NB4 (cell line): ENCODE results near the gene LYVE1.

ENCODE experiments used
- DNase-seq: peaks from one replicate; pipeline ENCODE4 v3.0.0; 2010; ENCODE audit warnings: low read depth
- H3K4me3 ChIP-seq: one replicate; pipeline ENCODE4 v1.5.1; 2011; ENCODE audit warnings: mild to moderate bottlenecking, low read depth, low read length, moderate library complexity
- MYC ChIP-seq: IDR thresholded peaks from 2 replicates; pipeline ENCODE4 v1.6.1; 2011; ENCODE audit warnings: low read depth, low read length
- POLR2A ChIP-seq: IDR thresholded peaks from 2 replicates; pipeline ENCODE4 v1.6.1; 2011; ENCODE audit warnings: mild to moderate bottlenecking; ENCODE audit not compliant: insufficient read length; ENCODE audit errors: extremely low read depth
- TF ChIP-seq, protein P1 (sequence below): IDR thresholded peaks from 2 replicates; pipeline ENCODE4 v1.6.1; 2011; ENCODE audit warnings: low read depth, low read length
- TF ChIP-seq, protein P2 (sequence below): IDR thresholded peaks from one replicate; pipeline ENCODE4 v1.5.1; 2012; ENCODE audit warnings: low read depth, low read length

Gene LYVE1

GRCh38 chr11:10576035-10576398 is 7.6 kb upstream of the LYVE1 start:
- no peak overlapping the region for H3K4me3 ChIP-seq
- no peak for DNase-seq
- no peak for TF ChIP-seq POLR2A
- TF ChIP-seq, protein P1, sequence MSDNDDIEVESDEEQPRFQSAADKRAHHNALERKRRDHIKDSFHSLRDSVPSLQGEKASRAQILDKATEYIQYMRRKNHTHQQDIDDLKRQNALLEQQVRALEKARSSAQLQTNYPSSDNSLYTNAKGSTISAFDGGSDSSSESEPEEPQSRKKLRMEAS: no peak
- no peak for TF ChIP-seq MYC
- TF ChIP-seq, protein P2, sequence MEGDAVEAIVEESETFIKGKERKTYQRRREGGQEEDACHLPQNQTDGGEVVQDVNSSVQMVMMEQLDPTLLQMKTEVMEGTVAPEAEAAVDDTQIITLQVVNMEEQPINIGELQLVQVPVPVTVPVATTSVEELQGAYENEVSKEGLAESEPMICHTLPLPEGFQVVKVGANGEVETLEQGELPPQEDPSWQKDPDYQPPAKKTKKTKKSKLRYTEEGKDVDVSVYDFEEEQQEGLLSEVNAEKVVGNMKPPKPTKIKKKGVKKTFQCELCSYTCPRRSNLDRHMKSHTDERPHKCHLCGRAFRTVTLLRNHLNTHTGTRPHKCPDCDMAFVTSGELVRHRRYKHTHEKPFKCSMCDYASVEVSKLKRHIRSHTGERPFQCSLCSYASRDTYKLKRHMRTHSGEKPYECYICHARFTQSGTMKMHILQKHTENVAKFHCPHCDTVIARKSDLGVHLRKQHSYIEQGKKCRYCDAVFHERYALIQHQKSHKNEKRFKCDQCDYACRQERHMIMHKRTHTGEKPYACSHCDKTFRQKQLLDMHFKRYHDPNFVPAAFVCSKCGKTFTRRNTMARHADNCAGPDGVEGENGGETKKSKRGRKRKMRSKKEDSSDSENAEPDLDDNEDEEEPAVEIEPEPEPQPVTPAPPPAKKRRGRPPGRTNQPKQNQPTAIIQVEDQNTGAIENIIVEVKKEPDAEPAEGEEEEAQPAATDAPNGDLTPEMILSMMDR: no peak

- DNase-seq: no peak
- TF ChIP-seq MYC (no peak), POLR2A (no peak)
- TF ChIP-seq, protein P1: no peak
- TF ChIP-seq, protein P2: no peak
- no peak overlapping the region for H3K4me3 ChIP-seq
Measured at GRCh38 chr11:10575346-10576034, 7.0 kb upstream of the LYVE1 start.

- H3K4me3 ChIP-seq: no peak overlapping the region
- DNase-seq: no peak
- TF ChIP-seq MYC: no peak
- no peak for TF ChIP-seq POLR2A
- TF ChIP-seq, protein P2: no peak
Measured at GRCh38 chr11:10573556-10573955, 5.1 kb upstream of the LYVE1 start.

GRCh38 chr11:10573028-10573427 is 4.6 kb upstream of the LYVE1 start:
- no peak overlapping the region for H3K4me3 ChIP-seq
- DNase-seq: no peak
- TF ChIP-seq MYC: no peak
- TF ChIP-seq, protein P2: no peak
- TF ChIP-seq, protein P1: no peak
- TF ChIP-seq POLR2A: no peak

DNA sequence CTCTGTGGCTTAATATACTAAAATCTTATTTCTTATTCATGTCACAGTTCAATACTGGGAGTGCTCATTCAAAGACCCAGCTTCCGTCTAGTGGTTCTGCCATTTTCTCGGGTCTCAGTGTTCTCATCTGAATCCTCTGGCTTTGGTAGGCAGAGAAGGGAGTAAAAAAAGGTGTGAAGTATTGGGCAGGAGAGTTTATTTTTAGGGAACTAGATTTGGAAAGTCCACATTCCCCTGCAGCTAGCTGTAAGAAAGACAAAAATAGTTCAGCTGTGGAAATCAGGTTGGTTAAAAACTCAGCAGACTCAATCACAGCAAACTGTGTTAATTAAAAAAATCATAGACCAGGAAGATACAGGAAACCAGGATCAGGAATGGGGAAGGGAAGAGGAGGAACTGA is 4.1 kb upstream of the LYVE1 start:
- DNase-seq: no peak
- no peak overlapping the region for H3K4me3 ChIP-seq
- TF ChIP-seq MYC: no peak
- TF ChIP-seq, protein P2: no peak
- no peak for TF ChIP-seq POLR2A
- TF ChIP-seq, protein P1: no peak
